Esophagus squamous epithelium (tissue), 5 donors: ENCODE measurements around the gene SH3TC1. TPM values are rescaled to one million over a fixed set of nuclear protein-coding genes. Genes with fewer than 3 reads are reported as not detected.

Experiments
- DNase-seq: peaks from one replicate; lab custom pipeline; 2025; lab: John Stamatoyannopoulos, UW
- H3K27ac ChIP-seq, 4 donors: fragments of 200-600 bp; sonication (generic); one replicate each; pipeline ENCODE4 v1.5.1; 2016 to 2019; ENCODE audit warnings: mild to moderate bottlenecking in 1 of 4
- H3K27me3 ChIP-seq, 4 donors: fragments of 200-600 bp; sonication (generic); 1 replicate in 3 of 4; 2 replicates in 1 of 4; pipeline versions ENCODE4 v1.5.1 to v1.6.0; 2017 to 2021; ENCODE audit warnings: antibody characterized with exemption in 1 of 4
- H3K36me3 ChIP-seq, 3 donors: fragments of 200-600 bp; sonication (generic); one replicate each; pipeline ENCODE4 v1.5.1; 2016 to 2019
- H3K4me1 ChIP-seq, 3 donors: fragments of 200-600 bp; sonication (generic); one replicate each; pipeline ENCODE4 v1.5.1; 2017 to 2019
- H3K4me3 ChIP-seq, 4 donors: fragments of 200-600 bp; sonication (generic); 1 replicate in 3 of 4; 2 replicates in 1 of 4; pipeline ENCODE4 v1.5.1; 2016 to 2019; ENCODE audit warnings: mild to moderate bottlenecking in 2 of 4, moderate library complexity in 1 of 4
- H3K9me3 ChIP-seq, 3 donors: fragments of 200-600 bp; sonication (generic); one replicate each; pipeline ENCODE4 v1.5.1; 2016 to 2019
- POLR2A ChIP-seq, 4 donors: fragments of 450-650 bp; IDR thresholded peaks; one replicate each; pipeline ENCODE4 v1.6.1; 2017; ENCODE audit warnings: antibody characterized with exemption in 4 of 4, mild to moderate bottlenecking in 4 of 4, moderate library complexity in 3 of 4
- WGBS, 2 donors: methylation state at CpG; one replicate each; pipeline ENCODE4 v1.1.5; 2018; 5-methylcytosine and 5-hydroxymethylcytosine counted together
- intact Hi-C: fragments of 100-400 bp; cut with DNase I; formaldehyde crosslinking; loops from one replicate; pipeline ENCODE4 v1.15.0; 2022
- total RNA-seq, 4 donors: library from RNA; depleted of rRNA; stranded (reverse); fragments of >200 nt; gene quantifications; one replicate each; pipeline ENCODE4 v1.1.0, GENCODE V29; 2016
- TF ChIP-seq, protein P1 (sequence below), 6 experiments: fragments of 450-650 bp in 4 of 6; fragments of 200-600 bp in 2 of 6; sonication (generic) in 2 of 6; IDR thresholded peaks; one replicate each; pipeline ENCODE4 v1.5.1; 2016 to 2019; ENCODE audit warnings: antibody characterized with exemption in 6 of 6, mild to moderate bottlenecking in 4 of 6, moderate library complexity in 4 of 6
- donor health status: DM: yes; HTN: yes; CAD: no.

SH3TC1 gene
- total RNA-seq, 4 donors from 2014 or later, result 24.6 to 31.2 (median 27.1) TPM

DNA sequence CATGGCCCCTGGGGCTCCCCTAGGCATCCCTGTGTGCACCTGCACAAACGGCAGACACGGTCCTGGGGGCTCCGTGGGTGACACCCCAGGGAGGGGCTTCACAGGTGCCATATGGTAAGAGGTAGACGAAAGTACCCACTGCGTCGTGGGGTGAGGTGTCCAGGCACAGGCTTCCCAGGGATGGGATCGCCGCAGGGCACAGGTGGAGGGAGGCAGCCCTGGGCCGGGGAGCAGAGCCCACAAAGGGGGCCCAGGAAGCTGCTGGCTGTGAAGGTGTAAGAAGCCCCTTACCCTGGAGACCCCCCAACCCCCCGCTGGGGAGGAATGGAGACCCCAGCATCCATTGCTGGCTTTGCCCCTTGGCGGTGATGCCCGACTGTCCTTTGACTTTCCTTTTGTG is 10.9 kb downstream of the SH3TC1 start:
- Histone ChIP-seq H3K27me3 (no peaks in the 10 kb centered on the region), H3K9me3 (no peaks in the 10 kb centered on the region), H3K4me3 (no peak overlapping the region), H3K27ac (no peak overlapping the region), H3K4me1 (peaks cover 5 to 25% (median 11%) of the 10 kb centered on the region in 3 donors), H3K36me3 (peaks cover 0 to 76% (median 6%) of the 10 kb centered on the region in 3 donors)
- intact Hi-C loops, result no loop called here
- no peak for TF ChIP-seq POLR2A (IDR thresholded peaks at IDR 0.05)
- TF ChIP-seq, protein P1, sequence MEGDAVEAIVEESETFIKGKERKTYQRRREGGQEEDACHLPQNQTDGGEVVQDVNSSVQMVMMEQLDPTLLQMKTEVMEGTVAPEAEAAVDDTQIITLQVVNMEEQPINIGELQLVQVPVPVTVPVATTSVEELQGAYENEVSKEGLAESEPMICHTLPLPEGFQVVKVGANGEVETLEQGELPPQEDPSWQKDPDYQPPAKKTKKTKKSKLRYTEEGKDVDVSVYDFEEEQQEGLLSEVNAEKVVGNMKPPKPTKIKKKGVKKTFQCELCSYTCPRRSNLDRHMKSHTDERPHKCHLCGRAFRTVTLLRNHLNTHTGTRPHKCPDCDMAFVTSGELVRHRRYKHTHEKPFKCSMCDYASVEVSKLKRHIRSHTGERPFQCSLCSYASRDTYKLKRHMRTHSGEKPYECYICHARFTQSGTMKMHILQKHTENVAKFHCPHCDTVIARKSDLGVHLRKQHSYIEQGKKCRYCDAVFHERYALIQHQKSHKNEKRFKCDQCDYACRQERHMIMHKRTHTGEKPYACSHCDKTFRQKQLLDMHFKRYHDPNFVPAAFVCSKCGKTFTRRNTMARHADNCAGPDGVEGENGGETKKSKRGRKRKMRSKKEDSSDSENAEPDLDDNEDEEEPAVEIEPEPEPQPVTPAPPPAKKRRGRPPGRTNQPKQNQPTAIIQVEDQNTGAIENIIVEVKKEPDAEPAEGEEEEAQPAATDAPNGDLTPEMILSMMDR (IDR thresholded peaks at IDR 0.05), result no peak
- WGBS, 2 donors, result 100% methylated on average over 2 of the region's 12 CpGs; no CpG with 5 or more reads in 1 of the 2 donors
- no peak for DNase-seq

DNA sequence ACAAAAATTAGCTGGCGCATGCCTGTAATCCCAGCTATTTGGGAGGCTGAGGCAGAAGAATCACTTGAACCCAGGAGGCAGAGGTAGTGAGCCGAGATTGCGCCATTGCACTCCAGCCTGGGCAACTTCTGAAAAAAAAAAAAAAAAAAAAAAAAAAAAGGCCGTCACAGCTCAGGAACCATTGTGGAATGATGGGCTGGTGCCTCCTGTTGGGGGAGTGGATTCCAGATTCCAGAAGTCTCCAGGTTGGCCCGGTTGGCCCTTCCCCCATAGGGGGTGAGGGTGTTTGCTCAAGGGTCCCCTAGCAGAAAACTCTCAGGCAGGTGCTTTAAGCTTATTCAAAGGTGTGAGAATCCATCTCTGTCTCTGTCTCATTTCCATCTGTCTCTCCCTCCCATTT is 11.5 kb downstream of the SH3TC1 start:
- intact Hi-C loops, result no loop called here
- no peaks in the 10 kb centered on the region for H3K27me3 ChIP-seq
- WGBS, 2 donors, result 65 to 82% methylated on average over 5 of the region's 5 CpGs
- no peak overlapping the region for H3K27ac ChIP-seq
- peaks cover 3 to 25% (median 8%) of the 10 kb centered on the region in 3 donors for H3K4me1 ChIP-seq
- peaks cover 0 to 76% (median 6%) of the 10 kb centered on the region in 3 donors for H3K36me3 ChIP-seq
- H3K4me3 ChIP-seq, result no peak overlapping the region
- no peak for DNase-seq
- H3K9me3 ChIP-seq, result no peaks in the 10 kb centered on the region
- no peak for TF ChIP-seq POLR2A (IDR thresholded peaks at IDR 0.05)
- TF ChIP-seq, protein P1 (IDR thresholded peaks at IDR 0.05), result no peak

DNA sequence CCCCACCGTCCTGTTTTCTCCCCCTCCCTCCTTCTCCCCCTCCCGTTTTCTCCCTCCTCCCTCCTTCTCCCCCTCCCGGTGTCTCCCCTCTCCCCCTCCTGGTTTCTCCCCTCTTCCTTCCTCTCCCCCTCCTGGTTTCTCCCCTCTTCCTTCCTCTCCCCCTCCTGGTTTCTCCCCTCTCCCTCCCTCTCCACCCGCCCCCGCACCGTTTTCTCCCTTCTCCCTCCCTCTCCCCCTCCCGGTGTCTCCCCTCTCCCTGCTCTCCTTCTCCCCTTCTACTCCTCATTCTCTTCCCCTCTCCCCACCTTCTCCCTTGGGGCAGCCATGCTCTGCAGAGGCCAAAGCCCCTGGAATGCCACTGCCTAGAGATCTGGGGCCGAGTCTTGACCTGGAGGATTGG is 12.2 kb downstream of the SH3TC1 start:
- no peak for DNase-seq
- H3K9me3 ChIP-seq, result no peaks in the 10 kb centered on the region
- TF ChIP-seq POLR2A (IDR thresholded peaks at IDR 0.05), result no peak
- H3K27me3 ChIP-seq, result no peaks in the 10 kb centered on the region
- no peak overlapping the region for H3K27ac ChIP-seq
- H3K4me1 ChIP-seq, result peaks cover 0 to 20% (median 1%) of the 10 kb centered on the region in 3 donors
- peaks cover 5 to 79% (median 11%) of the 10 kb centered on the region in 3 donors for H3K36me3 ChIP-seq
- H3K4me3 ChIP-seq, result no peak overlapping the region
- intact Hi-C loops, result no loop called here
- 83% methylated on average over 1 of the region's 8 CpGs; no CpG with 5 or more reads in 1 of the 2 donors for WGBS, 2 donors

DNA sequence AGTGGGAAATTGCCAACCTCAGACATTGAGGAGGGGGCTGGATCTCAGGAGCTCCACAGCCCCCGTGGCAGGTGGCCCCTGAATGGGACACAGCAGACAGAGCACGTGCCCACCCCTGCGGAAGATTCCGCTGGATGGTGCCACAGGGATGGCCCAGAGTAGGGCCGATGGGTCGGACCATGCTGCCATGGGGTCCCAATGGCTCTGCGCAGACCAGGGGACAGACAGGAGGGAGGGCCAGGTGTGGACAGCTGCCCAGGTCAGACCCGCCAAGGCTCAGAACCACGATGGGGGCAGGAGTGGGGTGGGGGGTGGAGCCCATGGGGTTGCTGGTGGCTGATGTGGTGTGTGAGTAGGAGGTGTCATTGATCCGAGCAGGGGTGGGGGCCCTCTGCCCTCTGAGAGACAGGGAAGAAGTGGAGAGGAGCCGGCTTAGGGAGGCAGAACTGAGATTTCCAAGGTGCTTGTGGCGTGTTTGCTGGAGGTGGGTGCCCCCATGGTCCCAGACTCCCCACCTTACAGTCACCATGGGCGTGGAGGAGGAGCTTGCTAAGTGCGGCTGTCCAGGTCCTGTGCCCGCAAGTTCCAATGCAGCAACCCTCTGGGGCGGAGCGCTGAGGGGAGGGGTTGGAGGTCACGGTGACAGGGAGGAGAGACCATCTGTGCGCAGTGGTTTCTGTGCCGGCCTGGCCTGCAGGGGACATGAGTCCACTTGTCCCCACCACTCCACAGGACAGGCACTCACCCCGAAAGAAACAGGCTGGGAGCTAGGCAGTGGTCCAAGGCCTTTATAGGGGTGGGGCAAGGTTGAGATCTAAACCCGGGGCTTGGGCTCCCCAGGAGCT is 12.9 kb downstream of the SH3TC1 start:
- H3K9me3 ChIP-seq, result no peaks in the 10 kb centered on the region
- peaks cover 12 to 82% (median 12%) of the 10 kb centered on the region in 3 donors for H3K36me3 ChIP-seq
- no peak for DNase-seq
- H3K27me3 ChIP-seq, result no peaks in the 10 kb centered on the region
- H3K4me3 ChIP-seq, result no peak overlapping the region
- no peak for TF ChIP-seq POLR2A (IDR thresholded peaks at IDR 0.05)
- TF ChIP-seq, protein P1 (IDR thresholded peaks at IDR 0.05), result no peak
- 81 to 82% methylated on average over 8 of the region's 22 CpGs for WGBS, 2 donors
- intact Hi-C loops, result no loop called here
- H3K4me1 ChIP-seq, result peaks cover 0 to 13% (median 0%) of the 10 kb centered on the region in 3 donors
- no peak overlapping the region for H3K27ac ChIP-seq

DNA sequence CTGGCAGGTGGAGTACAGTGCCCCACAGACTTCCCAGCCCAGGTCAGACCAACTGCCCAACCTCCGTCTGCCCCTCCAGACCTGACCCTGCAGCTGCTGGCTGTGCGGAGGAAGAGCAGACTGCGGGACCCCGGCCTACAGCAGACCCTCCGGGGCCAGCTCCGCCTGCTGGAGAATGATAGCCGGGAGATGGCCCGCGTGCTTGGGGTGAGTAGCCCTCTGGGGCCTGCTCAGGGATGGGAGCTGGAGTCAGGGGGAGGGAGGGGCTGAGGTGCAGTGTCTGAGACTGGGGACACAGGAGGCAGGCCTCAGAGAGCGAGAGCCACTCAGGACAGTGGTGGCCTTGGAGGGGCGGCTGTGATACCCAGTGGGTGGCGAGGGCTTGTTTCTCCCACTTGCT is 13.5 kb downstream of the SH3TC1 start:
- intact Hi-C loops, result no loop called here
- H3K9me3 ChIP-seq, result no peaks in the 10 kb centered on the region
- peaks cover 12 to 84% (median 12%) of the 10 kb centered on the region in 3 donors for H3K36me3 ChIP-seq
- H3K4me3 ChIP-seq, result no peak overlapping the region
- 88 to 100% methylated on average over 1 to 2 of the region's 12 CpGs for WGBS, 2 donors
- no peak for DNase-seq
- H3K4me1 ChIP-seq, result peaks cover 0 to 13% (median 0%) of the 10 kb centered on the region in 3 donors
- H3K27me3 ChIP-seq, result no peaks in the 10 kb centered on the region
- TF ChIP-seq, protein P1 (IDR thresholded peaks at IDR 0.05), result no peak
- no peak for TF ChIP-seq POLR2A (IDR thresholded peaks at IDR 0.05)
- H3K27ac ChIP-seq, result no peak overlapping the region
